Measurements from ENCODE around the gene ARX. TPM values are rescaled to one million over a fixed set of nuclear protein-coding genes. Genes with fewer than 3 reads are reported as not detected.

Gene ARX
- total RNA-seq, 1 donor from 2014 or later, result 12.1 TPM

GRCh38 chrX:24982306-24982965 lies 33.3 kb downstream of the ARX start:
- Mint-ChIP-seq H3K27ac (no peak overlapping the region), H3K4me3 (no peak overlapping the region), H3K36me3 (peaks cover 3% of the 10 kb centered on the region), H3K27me3 (no peaks in the 10 kb centered on the region), H3K9me3 (no peaks in the 10 kb centered on the region), H3K4me1 (ENCODE audit: unreplicated experiment) (peaks cover 9% of the 10 kb centered on the region)
- no peak for DNase-seq (ENCODE audit: extremely low spot score, unreplicated experiment)
- no peak for TF ChIP-seq CTCF (conservative IDR thresholded peaks at IDR 0.05)

- Mint-ChIP-seq H3K27me3 (no peaks in the 10 kb centered on the region), H3K4me3 (no peak overlapping the region), H3K27ac (no peak overlapping the region), H3K9me3 (no peaks in the 10 kb centered on the region), H3K36me3 (no peaks in the 10 kb centered on the region), H3K4me1 (ENCODE audit: unreplicated experiment) (peaks cover 9% of the 10 kb centered on the region)
- no peak for DNase-seq (ENCODE audit: extremely low spot score, unreplicated experiment)
- TF ChIP-seq CTCF (conservative IDR thresholded peaks at IDR 0.05), result no peak
These were observed 34.7 kb downstream of the ARX start for GRCh38 chrX:24981030-24981429.

- Mint-ChIP-seq H3K27ac (no peak overlapping the region), H3K9me3 (no peaks in the 10 kb centered on the region), H3K4me1 (ENCODE audit: unreplicated experiment) (peaks cover 9% of the 10 kb centered on the region), H3K4me3 (no peak overlapping the region), H3K27me3 (no peaks in the 10 kb centered on the region), H3K36me3 (no peaks in the 10 kb centered on the region)
- TF ChIP-seq CTCF (conservative IDR thresholded peaks at IDR 0.05), result no peak
- no peak for DNase-seq (ENCODE audit: extremely low spot score, unreplicated experiment)
These were observed 36.7 kb downstream of the ARX start for GRCh38 chrX:24979081-24979480.

GRCh38 chrX:24969812-24970211 lies 46.0 kb downstream of the ARX start:
- H3K36me3 Mint-ChIP-seq, result peaks cover 11% of the 10 kb centered on the region
- no peaks in the 10 kb centered on the region for H3K27me3 Mint-ChIP-seq
- H3K4me1 Mint-ChIP-seq (ENCODE audit: unreplicated experiment), result peaks cover 6% of the 10 kb centered on the region
- no peak overlapping the region for H3K27ac Mint-ChIP-seq
- no peak for TF ChIP-seq CTCF (conservative IDR thresholded peaks at IDR 0.05)
- H3K9me3 Mint-ChIP-seq, result no peaks in the 10 kb centered on the region
- no peak overlapping the region for H3K4me3 Mint-ChIP-seq
- no peak for DNase-seq (ENCODE audit: extremely low spot score, unreplicated experiment)

- Mint-ChIP-seq H3K4me3 (no peak overlapping the region), H3K27ac (no peak overlapping the region), H3K36me3 (peaks cover 7% of the 10 kb centered on the region), H3K4me1 (ENCODE audit: unreplicated experiment) (peaks cover 15% of the 10 kb centered on the region), H3K9me3 (no peaks in the 10 kb centered on the region), H3K27me3 (no peaks in the 10 kb centered on the region)
- no peak for TF ChIP-seq CTCF (conservative IDR thresholded peaks at IDR 0.05)
- DNase-seq (ENCODE audit: extremely low spot score, unreplicated experiment), result no peak
These were observed 50.4 kb downstream of the ARX start for GRCh38 chrX:24965372-24965771.

All from type B pancreatic cell (in vitro differentiated cells).